Tibial nerve (tissue), 4 donors: ENCODE measurements around the gene RIMS1.

Experiments
- EP300 ChIP-seq, 2 donors: sonication (generic); formaldehyde crosslinking; IDR thresholded peaks; one replicate each; pipeline ENCODE4 v1.6.1; 2017; ENCODE audit warnings: antibody characterized with exemption in 2 of 2, mild to moderate bottlenecking in 1 of 2
- POLR2A ChIP-seq, 2 donors: fragments of 450-650 bp; IDR thresholded peaks; one replicate each; pipeline ENCODE4 v1.6.1; 2017; ENCODE audit warnings: antibody characterized with exemption in 2 of 2, mild to moderate bottlenecking in 2 of 2, moderate library complexity in 2 of 2
- TF ChIP-seq, protein P1 (sequence below), 5 experiments: fragments of 200-600 bp in 3 of 5; fragments of 450-650 bp in 2 of 5; sonication (generic) in 3 of 5; IDR thresholded peaks; one replicate each; pipeline ENCODE4 v1.5.1; 2016 to 2019; ENCODE audit warnings: antibody characterized with exemption in 5 of 5, mild to moderate bottlenecking in 3 of 5, moderate library complexity in 2 of 5

GRCh38 chr6:72205500-72205899 is 319.1 kb downstream of the RIMS1 start:
- TF ChIP-seq, protein P1, sequence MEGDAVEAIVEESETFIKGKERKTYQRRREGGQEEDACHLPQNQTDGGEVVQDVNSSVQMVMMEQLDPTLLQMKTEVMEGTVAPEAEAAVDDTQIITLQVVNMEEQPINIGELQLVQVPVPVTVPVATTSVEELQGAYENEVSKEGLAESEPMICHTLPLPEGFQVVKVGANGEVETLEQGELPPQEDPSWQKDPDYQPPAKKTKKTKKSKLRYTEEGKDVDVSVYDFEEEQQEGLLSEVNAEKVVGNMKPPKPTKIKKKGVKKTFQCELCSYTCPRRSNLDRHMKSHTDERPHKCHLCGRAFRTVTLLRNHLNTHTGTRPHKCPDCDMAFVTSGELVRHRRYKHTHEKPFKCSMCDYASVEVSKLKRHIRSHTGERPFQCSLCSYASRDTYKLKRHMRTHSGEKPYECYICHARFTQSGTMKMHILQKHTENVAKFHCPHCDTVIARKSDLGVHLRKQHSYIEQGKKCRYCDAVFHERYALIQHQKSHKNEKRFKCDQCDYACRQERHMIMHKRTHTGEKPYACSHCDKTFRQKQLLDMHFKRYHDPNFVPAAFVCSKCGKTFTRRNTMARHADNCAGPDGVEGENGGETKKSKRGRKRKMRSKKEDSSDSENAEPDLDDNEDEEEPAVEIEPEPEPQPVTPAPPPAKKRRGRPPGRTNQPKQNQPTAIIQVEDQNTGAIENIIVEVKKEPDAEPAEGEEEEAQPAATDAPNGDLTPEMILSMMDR (IDR thresholded peaks at IDR 0.05) = no peak
- TF ChIP-seq EP300 (IDR thresholded peaks at IDR 0.05) (no peak), POLR2A (IDR thresholded peaks at IDR 0.05) (no peak)
